Breast epithelium (tissue), 4 donors: ENCODE results near the gene ACADVL. TPM values are rescaled to one million over a fixed set of nuclear protein-coding genes. Genes with fewer than 3 reads are reported as not detected.
A peak's percentile ranks its signal among the peaks of the same experiment; 100 is the strongest.
"Not testable (repeated sequence)": the region's sequence is repeated elsewhere in the genome, so short reads cannot be mapped to it uniquely, and the experiment has no call there.

Experiments used
- DNase-seq, 2 donors: peaks; one replicate each; pipeline ENCODE4 v3.0.0-alpha.2; 2019; ENCODE audit warnings: low spot score in 2 of 2
- H3K27ac ChIP-seq, 2 donors: fragments of 200-600 bp; sonication (generic) in 1 of 2; one replicate each; pipeline ENCODE4 v1.5.1; 2016 to 2019; ENCODE audit warnings: mild to moderate bottlenecking in 1 of 2
- H3K27me3 ChIP-seq, 2 donors: fragments of 200-600 bp; sonication (generic) in 1 of 2; one replicate each; pipeline versions ENCODE4 v1.5.1 to v1.6.0; 2017 to 2019; ENCODE audit warnings: control low read depth in 1 of 2, mild to moderate bottlenecking in 1 of 2
- H3K36me3 ChIP-seq: fragments of 200-600 bp; one replicate; pipeline ENCODE4 v1.5.1; 2019
- H3K4me1 ChIP-seq, 2 donors: fragments of 200-600 bp; sonication (generic); one replicate each; pipeline ENCODE4 v1.5.1; 2016 to 2019; ENCODE audit warnings: control low read depth in 1 of 2
- H3K4me3 ChIP-seq, 3 donors: fragments of 200-600 bp; sonication (generic); 1 replicate in 2 of 3; 2 replicates in 1 of 3; pipeline ENCODE4 v1.5.1; 2016 to 2019; ENCODE audit warnings: mild to moderate bottlenecking in 3 of 3, moderate library complexity in 2 of 3
- H3K9me3 ChIP-seq, 2 donors: fragments of 200-600 bp; sonication (generic) in 1 of 2; one replicate each; pipeline ENCODE4 v1.5.1; 2016 to 2019; ENCODE audit warnings: control low read depth in 1 of 2
- POLR2A ChIP-seq: fragments of 450-650 bp; IDR thresholded peaks from one replicate; pipeline ENCODE4 v1.6.1; 2016; ENCODE audit warnings: antibody characterized with exemption, mild to moderate bottlenecking, moderate library complexity
- POLR2AphosphoS5 ChIP-seq, 3 donors: sonication (generic); formaldehyde crosslinking; IDR thresholded peaks; one replicate each; pipeline ENCODE4 v1.6.1; 2017; ENCODE audit warnings: antibody characterized with exemption in 3 of 3
- intact Hi-C: fragments of 100-400 bp; cut with DNase I; formaldehyde crosslinking; loops from one replicate; pipeline ENCODE4 v1.15.1; 2023; ENCODE audit warnings: low total_unique reads
- total RNA-seq, 3 donors: library from RNA; depleted of rRNA; stranded (reverse); fragments of >200 nt; gene quantifications; one replicate each; pipeline ENCODE4 v1.1.0, GENCODE V29; 2016
- TF ChIP-seq, protein P1 (sequence below), 3 donors: fragments of 450-650 bp; IDR thresholded peaks; one replicate each; pipeline ENCODE4 v1.5.1; 2016 to 2017; ENCODE audit warnings: antibody characterized with exemption in 3 of 3, mild to moderate bottlenecking in 3 of 3, moderate library complexity in 3 of 3

Gene ACADVL
- 1,000 to 10,000 TPM in 1 of 3 donors, 100 to 1,000 TPM in 2; 421 to 1,002 (median 829) TPM for total RNA-seq

- Histone ChIP-seq H3K9me3 (no peaks in the 10 kb centered on the region), H3K27ac (peak within 1 kb of the TSS; percentile 100)
Observed at GRCh38 chr17:7219812-7220592, at the start of gene ACADVL, which contains the start of gene DLG4. TSS of gene ACADVL (plus strand) at chr17:7219938. CDS start at chr17:7219985, 47 bp downstream. TSS of gene DLG4 (minus strand) at chr17:7219836.

GRCh38 chr17:7172522-7173191 is 47.1 kb upstream of the ACADVL start:
- H3K4me1 ChIP-seq, intact Hi-C loops, H3K36me3 ChIP-seq, H3K27ac ChIP-seq, H3K27me3 ChIP-seq, H3K4me3 ChIP-seq, H3K9me3 ChIP-seq, DNase-seq: not testable (repeated sequence)

More at GRCh38 chr17:7219812-7220592, at the start of gene ACADVL, which contains the start of gene DLG4:
- Histone ChIP-seq H3K27me3 (no peaks in the 10 kb centered on the region), H3K4me1 (peaks cover 4 to 38% of the 10 kb centered on the region in 2 donors), H3K4me3 (peak within 1 kb of the TSS; percentile 95 to 100 (median 98)), H3K36me3 (no peaks in the 10 kb centered on the region)
- intact Hi-C loops = no loop called here
- DNase-seq = peak; percentile 96
- peak; percentile 83 for TF ChIP-seq POLR2A
- TF ChIP-seq, protein P1, sequence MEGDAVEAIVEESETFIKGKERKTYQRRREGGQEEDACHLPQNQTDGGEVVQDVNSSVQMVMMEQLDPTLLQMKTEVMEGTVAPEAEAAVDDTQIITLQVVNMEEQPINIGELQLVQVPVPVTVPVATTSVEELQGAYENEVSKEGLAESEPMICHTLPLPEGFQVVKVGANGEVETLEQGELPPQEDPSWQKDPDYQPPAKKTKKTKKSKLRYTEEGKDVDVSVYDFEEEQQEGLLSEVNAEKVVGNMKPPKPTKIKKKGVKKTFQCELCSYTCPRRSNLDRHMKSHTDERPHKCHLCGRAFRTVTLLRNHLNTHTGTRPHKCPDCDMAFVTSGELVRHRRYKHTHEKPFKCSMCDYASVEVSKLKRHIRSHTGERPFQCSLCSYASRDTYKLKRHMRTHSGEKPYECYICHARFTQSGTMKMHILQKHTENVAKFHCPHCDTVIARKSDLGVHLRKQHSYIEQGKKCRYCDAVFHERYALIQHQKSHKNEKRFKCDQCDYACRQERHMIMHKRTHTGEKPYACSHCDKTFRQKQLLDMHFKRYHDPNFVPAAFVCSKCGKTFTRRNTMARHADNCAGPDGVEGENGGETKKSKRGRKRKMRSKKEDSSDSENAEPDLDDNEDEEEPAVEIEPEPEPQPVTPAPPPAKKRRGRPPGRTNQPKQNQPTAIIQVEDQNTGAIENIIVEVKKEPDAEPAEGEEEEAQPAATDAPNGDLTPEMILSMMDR (IDR thresholded peaks at IDR 0.05) = no peak
- peak; percentile 58 to 97 (median 75) for TF ChIP-seq POLR2AphosphoS5 (IDR thresholded peaks at IDR 0.05)

- Histone ChIP-seq H3K27me3 (no peaks in the 10 kb centered on the region), H3K36me3 (no peaks in the 10 kb centered on the region), H3K27ac (no peak overlapping the region), H3K4me3 (peak overlapping the region in 2 of 3 donors; percentile 16 to 26), H3K9me3 (peaks cover 0 to under 1% of the 10 kb centered on the region in 2 donors), H3K4me1 (peaks cover 0 to 13% of the 10 kb centered on the region in 2 donors)
- no peak for DNase-seq
- intact Hi-C loops = no loop called here
- TF ChIP-seq, protein P1 (IDR thresholded peaks at IDR 0.05) = no peak
- TF ChIP-seq POLR2A = no peak
- TF ChIP-seq POLR2AphosphoS5 (IDR thresholded peaks at IDR 0.05) = no peak
Observed at GRCh38 chr17:7173687-7174602, 45.8 kb upstream of the ACADVL start.

GRCh38 chr17:7174603-7175326 is 45.0 kb upstream of the ACADVL start:
- Histone ChIP-seq H3K4me1 (peaks cover 0 to 13% of the 10 kb centered on the region in 2 donors), H3K27me3 (no peaks in the 10 kb centered on the region), H3K4me3 (no peak overlapping the region), H3K9me3 (no peaks in the 10 kb centered on the region), H3K36me3 (no peaks in the 10 kb centered on the region), H3K27ac (no peak overlapping the region)
- intact Hi-C loops = no loop called here
- TF ChIP-seq POLR2AphosphoS5 (IDR thresholded peaks at IDR 0.05) (no peak), POLR2A (no peak)
- TF ChIP-seq, protein P1 (IDR thresholded peaks at IDR 0.05) = no peak
- no peak for DNase-seq

GRCh38 chr17:7175330-7175733 is 44.4 kb upstream of the ACADVL start:
- Histone ChIP-seq H3K4me3 (no peak overlapping the region), H3K9me3 (no peaks in the 10 kb centered on the region), H3K36me3 (no peaks in the 10 kb centered on the region), H3K4me1 (peaks cover 0 to 13% of the 10 kb centered on the region in 2 donors), H3K27ac (no peak overlapping the region), H3K27me3 (no peaks in the 10 kb centered on the region)
- intact Hi-C loops = no loop called here
- no peak for DNase-seq
- no peak for TF ChIP-seq POLR2A
